C4-2B (cell line): ENCODE data around the gene PRR20G.

Source experiments
- CTCF ChIP-seq: fragments of 450-650 bp; conservative IDR thresholded peaks from 2 replicates; pipeline ENCODE4 v1.5.1; 2017; ENCODE audit warnings: mild to moderate bottlenecking
- ZFX ChIP-seq: fragments of 450-650 bp; IDR thresholded peaks from 2 replicates; pipeline ENCODE4 v1.6.1; 2017

- TF ChIP-seq CTCF: no peak
- TF ChIP-seq ZFX: no peak
These were observed 33.5 kb upstream of the PRR20G start for GRCh38 chr3:127321371-127321770.
